Esophagus squamous epithelium (tissue), 4 donors: ENCODE measurements around the gene C19orf67.

Experiments
- CTCF ChIP-seq, 6 experiments: fragments of 450-650 bp in 4 of 6; fragments of 200-600 bp in 2 of 6; sonication (generic) in 2 of 6; IDR thresholded peaks; one replicate each; pipeline ENCODE4 v1.5.1; 2016 to 2019; ENCODE audit warnings: antibody characterized with exemption in 6 of 6, mild to moderate bottlenecking in 4 of 6, moderate library complexity in 4 of 6
- POLR2A ChIP-seq, 4 donors: fragments of 450-650 bp; IDR thresholded peaks; one replicate each; pipeline ENCODE4 v1.6.1; 2017; ENCODE audit warnings: antibody characterized with exemption in 4 of 4, mild to moderate bottlenecking in 4 of 4, moderate library complexity in 3 of 4

DNA sequence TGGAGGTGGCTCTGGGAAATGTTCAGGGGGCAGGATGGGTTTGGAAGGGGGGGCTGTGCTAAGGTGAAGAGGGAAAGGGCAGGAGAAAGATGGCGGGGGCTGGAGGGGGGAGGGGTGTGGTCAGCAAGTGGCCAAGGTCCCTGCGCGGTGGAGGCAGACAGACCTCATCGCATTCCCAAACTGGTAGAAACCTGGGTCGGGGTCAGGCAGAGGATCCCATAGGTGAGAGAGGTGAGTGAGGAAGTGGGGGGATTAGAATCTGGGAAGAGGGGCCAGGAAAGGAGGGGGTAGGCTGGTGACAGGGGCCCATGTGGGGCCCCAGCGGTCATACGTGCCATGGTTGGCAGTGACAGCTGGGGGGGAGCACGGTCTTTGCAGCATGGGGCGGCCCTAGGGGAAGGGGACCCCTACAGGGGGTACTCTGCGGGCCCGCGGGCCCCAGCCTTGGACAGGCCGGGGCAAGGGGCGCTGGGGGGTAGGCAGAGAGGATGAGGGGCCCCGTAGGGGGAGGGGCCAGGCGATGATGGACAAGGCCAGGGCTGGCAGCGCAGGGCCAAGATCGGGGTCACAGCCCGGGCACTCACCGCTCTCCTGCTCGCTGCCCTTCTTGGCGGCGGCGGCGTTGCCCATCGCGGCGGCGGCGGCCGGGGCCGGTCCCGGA lies 31.5 kb upstream of the C19orf67 start:
- TF ChIP-seq CTCF (IDR thresholded peaks at IDR 0.05) = no peak
- no peak for TF ChIP-seq POLR2A (IDR thresholded peaks at IDR 0.05)
